Keratinocyte (primary cell): Measurements from ENCODE around the gene LPO.

ENCODE experiments used
- CTCF ChIP-seq, 3 experiments: IDR thresholded peaks in 1 of 3; conservative IDR thresholded peaks in 1 of 3; optimal IDR thresholded peaks in 1 of 3; 2 replicates in 2 of 3; 3 replicates in 1 of 3; pipeline versions ENCODE3 to v1.5.1; 2011; ENCODE audit warnings: low read length in 3 of 3, mild to moderate bottlenecking in 3 of 3, moderate library complexity in 2 of 3, control low read depth in 1 of 3, inconsistent platforms in 1 of 3; ENCODE audit not compliant: insufficient read depth in 2 of 3; ENCODE audit errors: extremely low read depth in 1 of 3
- EZH2 ChIP-seq: IDR thresholded peaks from one replicate; pipeline ENCODE4 v1.6.1; 2012; ENCODE audit warnings: inconsistent platforms, mild to moderate bottlenecking, low read length, moderate library complexity

GRCh38 chr17:58191241-58191896 lies 47.0 kb upstream of the LPO start:
- TF ChIP-seq EZH2, result no peak
- no peak for TF ChIP-seq CTCF (optimal IDR thresholded peaks at IDR 0.05 in 1 of 3, IDR thresholded peaks at IDR 0.05 in 1 of 3, conservative IDR thresholded peaks at IDR 0.05 in 1 of 3; ENCODE audit: extremely low read depth in 1 of 3, insufficient read depth in 2 of 3, low read length in 3 of 3)
